Activated CD4-positive, alpha-beta T cell treated with anti-CD3 and anti-CD28 coated beads, Interleukin-2, amount 10 ng/mL, durations not matched to agents 24 days and 14 days (primary cell): Measurements from ENCODE around the gene SPCS3. TPM values are rescaled to one million over a fixed set of nuclear protein-coding genes. Genes with fewer than 3 reads are reported as not detected.
"Not testable (repeated sequence)": the region's sequence is repeated elsewhere in the genome, so short reads cannot be mapped to it uniquely, and the experiment has no call there.

Experiments
- DNase-seq: peaks from one replicate; pipeline ENCODE4 v3.0.0; 2022
- H3K27ac Mint-ChIP-seq: one replicate; pipeline ENCODE4 v1.8.0; 2022; ENCODE audit warnings: mild to moderate bottlenecking, mixed read lengths
- H3K27me3 Mint-ChIP-seq: one replicate; pipeline ENCODE4 v1.8.0; 2022; ENCODE audit warnings: mixed read lengths
- H3K36me3 Mint-ChIP-seq: one replicate; pipeline ENCODE4 v1.8.0; 2022; ENCODE audit warnings: low read depth, mild to moderate bottlenecking, mixed read lengths
- H3K4me1 Mint-ChIP-seq: one replicate; pipeline ENCODE4 v1.8.0; 2021; ENCODE audit warnings: mixed read lengths
- H3K4me3 Mint-ChIP-seq: one replicate; pipeline ENCODE4 v1.8.0; 2022; ENCODE audit warnings: mild to moderate bottlenecking, moderate library complexity, mixed read lengths
- H3K9me3 Mint-ChIP-seq: one replicate; pipeline ENCODE4 v1.8.0; 2021; ENCODE audit warnings: mixed read lengths
- intact Hi-C: fragments of 100-400 bp; cut with micrococcal nuclease; formaldehyde crosslinking; loops from one replicate; pipeline ENCODE4 v1.15.1; 2023
- total RNA-seq: library from RNA; stranded (reverse); gene quantifications from 2 replicates; pipeline ENCODE4 v1.2.3, GENCODE V29; 2022

Gene SPCS3
- total RNA-seq, 1 donor from 2014 or later: 200 TPM

- Mint-ChIP-seq H3K27ac (no peak overlapping the region), H3K9me3 (no peaks in the 10 kb centered on the region), H3K27me3 (peaks cover 1% of the 10 kb centered on the region), H3K4me1 (no peaks in the 10 kb centered on the region), H3K36me3 (no peaks in the 10 kb centered on the region), H3K4me3 (no peak overlapping the region)
- intact Hi-C loops: no loop called here
- no peak for DNase-seq
Measured at GRCh38 chr4:176291748-176292147, 28.0 kb upstream of the SPCS3 start.

- Mint-ChIP-seq H3K9me3 (no peaks in the 10 kb centered on the region), H3K27me3 (peaks cover 1% of the 10 kb centered on the region), H3K27ac (no peak overlapping the region), H3K36me3 (no peaks in the 10 kb centered on the region), H3K4me1 (no peaks in the 10 kb centered on the region), H3K4me3 (no peak overlapping the region)
- intact Hi-C loops: no loop called here
- DNase-seq: no peak
Measured at GRCh38 chr4:176292920-176293319, 26.8 kb upstream of the SPCS3 start.

- Mint-ChIP-seq H3K36me3 (no peaks in the 10 kb centered on the region), H3K4me3 (no peak overlapping the region), H3K4me1 (no peaks in the 10 kb centered on the region), H3K27me3 (peaks cover 1% of the 10 kb centered on the region), H3K27ac (no peak overlapping the region), H3K9me3 (no peaks in the 10 kb centered on the region)
- DNase-seq: no peak
- intact Hi-C loops: no loop called here
Measured at GRCh38 chr4:176293660-176294059, 26.1 kb upstream of the SPCS3 start.

GRCh38 chr4:176295907-176296306 is 23.9 kb upstream of the SPCS3 start:
- DNase-seq, H3K4me3 Mint-ChIP-seq, H3K9me3 Mint-ChIP-seq, H3K4me1 Mint-ChIP-seq, H3K27me3 Mint-ChIP-seq, H3K27ac Mint-ChIP-seq, H3K36me3 Mint-ChIP-seq, intact Hi-C loops: not testable (repeated sequence)

GRCh38 chr4:176298664-176299063 is 21.1 kb upstream of the SPCS3 start:
- intact Hi-C loops: no loop called here
- Mint-ChIP-seq H3K4me1 (no peaks in the 10 kb centered on the region), H3K27ac (no peak overlapping the region), H3K9me3 (no peaks in the 10 kb centered on the region), H3K36me3 (no peaks in the 10 kb centered on the region), H3K4me3 (no peak overlapping the region), H3K27me3 (peaks cover under 1% of the 10 kb centered on the region)
- DNase-seq: no peak

- Mint-ChIP-seq H3K9me3 (no peaks in the 10 kb centered on the region), H3K4me1 (no peaks in the 10 kb centered on the region), H3K4me3 (no peak overlapping the region), H3K36me3 (no peaks in the 10 kb centered on the region), H3K27me3 (peaks cover 3% of the 10 kb centered on the region), H3K27ac (no peak overlapping the region)
- intact Hi-C loops: no loop called here
- no peak for DNase-seq
Measured at GRCh38 chr4:176300036-176300435, 19.7 kb upstream of the SPCS3 start.

GRCh38 chr4:176300565-176300964 is 19.2 kb upstream of the SPCS3 start:
- no peak overlapping the region for H3K4me3 Mint-ChIP-seq
- no peaks in the 10 kb centered on the region for H3K9me3 Mint-ChIP-seq
- H3K4me1 Mint-ChIP-seq: no peaks in the 10 kb centered on the region
- H3K27ac Mint-ChIP-seq: no peak overlapping the region
- no peak for DNase-seq
- intact Hi-C loops: no loop called here
- peaks cover 5% of the 10 kb centered on the region for H3K27me3 Mint-ChIP-seq
- no peaks in the 10 kb centered on the region for H3K36me3 Mint-ChIP-seq

- no peak overlapping the region for H3K4me3 Mint-ChIP-seq
- H3K27me3 Mint-ChIP-seq: peaks cover 5% of the 10 kb centered on the region
- intact Hi-C loops: no loop called here
- H3K36me3 Mint-ChIP-seq: no peaks in the 10 kb centered on the region
- no peak overlapping the region for H3K27ac Mint-ChIP-seq
- no peaks in the 10 kb centered on the region for H3K4me1 Mint-ChIP-seq
- DNase-seq: no peak
- H3K9me3 Mint-ChIP-seq: no peaks in the 10 kb centered on the region
Measured at GRCh38 chr4:176302283-176303275, 17.2 kb upstream of the SPCS3 start.

GRCh38 chr4:176303938-176304337 is 15.8 kb upstream of the SPCS3 start:
- Mint-ChIP-seq H3K4me3 (no peak overlapping the region), H3K9me3 (no peaks in the 10 kb centered on the region), H3K36me3 (no peaks in the 10 kb centered on the region), H3K27me3 (peaks cover 10% of the 10 kb centered on the region), H3K27ac (no peak overlapping the region), H3K4me1 (no peaks in the 10 kb centered on the region)
- DNase-seq: no peak
- intact Hi-C loops: no loop called here

- Mint-ChIP-seq H3K4me1 (no peaks in the 10 kb centered on the region), H3K36me3 (no peaks in the 10 kb centered on the region), H3K9me3 (no peaks in the 10 kb centered on the region), H3K4me3 (no peak overlapping the region), H3K27ac (no peak overlapping the region), H3K27me3 (peaks cover 17% of the 10 kb centered on the region)
- intact Hi-C loops: no loop called here
- DNase-seq: no peak
Measured at GRCh38 chr4:176306837-176307665, 12.7 kb upstream of the SPCS3 start.

GRCh38 chr4:176307666-176307930 is 12.2 kb upstream of the SPCS3 start:
- no peaks in the 10 kb centered on the region for H3K36me3 Mint-ChIP-seq
- H3K4me1 Mint-ChIP-seq: no peaks in the 10 kb centered on the region
- H3K9me3 Mint-ChIP-seq: no peaks in the 10 kb centered on the region
- peaks cover 17% of the 10 kb centered on the region for H3K27me3 Mint-ChIP-seq
- DNase-seq: no peak
- intact Hi-C loops: no loop called here
- H3K4me3 Mint-ChIP-seq: no peak overlapping the region
- no peak overlapping the region for H3K27ac Mint-ChIP-seq

- no peak overlapping the region for H3K27ac Mint-ChIP-seq
- no peaks in the 10 kb centered on the region for H3K36me3 Mint-ChIP-seq
- no peak for DNase-seq
- H3K4me1 Mint-ChIP-seq: no peaks in the 10 kb centered on the region
- H3K9me3 Mint-ChIP-seq: no peaks in the 10 kb centered on the region
- no peak overlapping the region for H3K4me3 Mint-ChIP-seq
- intact Hi-C loops: no loop called here
- H3K27me3 Mint-ChIP-seq: peaks cover 17% of the 10 kb centered on the region
Measured at GRCh38 chr4:176308441-176308840, 11.3 kb upstream of the SPCS3 start.

GRCh38 chr4:176309046-176309445 is 10.7 kb upstream of the SPCS3 start:
- intact Hi-C loops: no loop called here
- Mint-ChIP-seq H3K36me3 (no peaks in the 10 kb centered on the region), H3K27ac (no peak overlapping the region), H3K27me3 (peaks cover 15% of the 10 kb centered on the region), H3K9me3 (no peaks in the 10 kb centered on the region), H3K4me1 (no peaks in the 10 kb centered on the region), H3K4me3 (no peak overlapping the region)
- DNase-seq: no peak

- H3K27me3 Mint-ChIP-seq: peaks cover 13% of the 10 kb centered on the region
- H3K9me3 Mint-ChIP-seq: no peaks in the 10 kb centered on the region
- H3K36me3 Mint-ChIP-seq: no peaks in the 10 kb centered on the region
- DNase-seq: no peak
- H3K27ac Mint-ChIP-seq: no peak overlapping the region
- H3K4me1 Mint-ChIP-seq: no peaks in the 10 kb centered on the region
- intact Hi-C loops: no loop called here
- H3K4me3 Mint-ChIP-seq: no peak overlapping the region
Measured at GRCh38 chr4:176309772-176310171, 10.0 kb upstream of the SPCS3 start.
